HS-5 (cell line): ENCODE measurements around the gene CEP63.

Experiments
- DNase-seq: peaks from one replicate; pipeline ENCODE4 v3.0.0-alpha.2; 2012; ENCODE audit warnings: low read depth

The CEP63 gene

GRCh38 chr3:134468519-134468918 is 17.3 kb upstream of the CEP63 start:
- no peak for DNase-seq

GRCh38 chr3:134471521-134472193 is 14.2 kb upstream of the CEP63 start:
- no peak for DNase-seq

- no peak for DNase-seq
Observed at GRCh38 chr3:134472831-134473230, 13.0 kb upstream of the CEP63 start.

- no peak for DNase-seq
Observed at GRCh38 chr3:134473868-134474546, 11.8 kb upstream of the CEP63 start.

- DNase-seq = no peak
Observed at GRCh38 chr3:134474956-134475355, 10.9 kb upstream of the CEP63 start.

GRCh38 chr3:134476306-134476705 is 9.6 kb upstream of the CEP63 start:
- no peak for DNase-seq

- no peak for DNase-seq
Observed at GRCh38 chr3:134477002-134477401, 8.9 kb upstream of the CEP63 start.

GRCh38 chr3:134477938-134478337 is 7.9 kb upstream of the CEP63 start:
- no peak for DNase-seq

GRCh38 chr3:134480546-134480945 is 5.3 kb upstream of the CEP63 start:
- DNase-seq = no peak

GRCh38 chr3:134481166-134481565 is 4.7 kb upstream of the CEP63 start:
- no peak for DNase-seq

GRCh38 chr3:134482622-134483021 is 3.2 kb upstream of the CEP63 start:
- no peak for DNase-seq

- DNase-seq = peak; percentile 86
Observed at GRCh38 chr3:134483195-134483900, 2.5 kb upstream of the CEP63 start.

- no peak for DNase-seq
Observed at GRCh38 chr3:134485075-134485717, 661 bp upstream of the CEP63 start.

- no peak for DNase-seq
Observed at GRCh38 chr3:134486577-134487041, 752 bp downstream of the CEP63 start.

- no peak for DNase-seq
Observed at GRCh38 chr3:134487406-134487805, 1.5 kb downstream of the CEP63 start.

GRCh38 chr3:134494495-134494894 is 8.6 kb downstream of the CEP63 start:
- DNase-seq = no peak

GRCh38 chr3:134495980-134496379 is 10.1 kb downstream of the CEP63 start:
- DNase-seq = no peak

- no peak for DNase-seq
Observed at GRCh38 chr3:134496471-134497071, 10.7 kb downstream of the CEP63 start.

GRCh38 chr3:134503266-134503665 is 17.4 kb downstream of the CEP63 start:
- DNase-seq = no peak

GRCh38 chr3:134504132-134504531 is 18.3 kb downstream of the CEP63 start:
- DNase-seq = no peak

- DNase-seq = no peak
Observed at GRCh38 chr3:134505485-134505884, 19.6 kb downstream of the CEP63 start.

- DNase-seq = no peak
Observed at GRCh38 chr3:134511500-134511899, 25.6 kb downstream of the CEP63 start.
